ENCODE data around the gene ZFAND2B. TPM values are rescaled to one million over a fixed set of nuclear protein-coding genes. Genes with fewer than 3 reads are reported as not detected.
A peak's percentile ranks its signal among the peaks of the same experiment; 100 is the strongest.

The ZFAND2B gene
- polyA plus RNA-seq, 1 experiment, result 62.9 TPM

- ChIA-PET POLR2A (no interaction called here), CTCF (interaction anchor here (1.2 kb wide), 1 partner anchor 90 kb away, joined by 5 read pairs; no protein-coding TSS in a partner anchor)
- Histone ChIP-seq H3K36me3 (ENCODE audit: control insufficient read depth, insufficient read depth, low read length) (peaks cover 6% of the 10 kb centered on the region), H3K4me3 (ENCODE audit: low read depth, low read length) (no peak overlapping the region), H3K27me3 (ENCODE audit: control insufficient read depth, insufficient read depth, low read length) (no peaks in the 10 kb centered on the region)
- DNase-seq (ENCODE audit: low read depth), result no peak
- no peak for TF ChIP-seq CTCF (IDR thresholded peaks at IDR 0.05; ENCODE audit: insufficient read depth, low read depth, low read length)
Measured at GRCh38 chr2:219205165-219205538, 1.4 kb upstream of the ZFAND2B start.

GRCh38 chr2:219205981-219206327 lies 628 bp upstream of the ZFAND2B start:
- POLR2A ChIA-PET, result interaction anchor here (0.6 to 1.4 kb wide), 2 partner anchors 29 to 46 kb away, joined by 4 read pairs; partner anchors contain the start of genes CNPPD1 and NHEJ1
- CTCF ChIA-PET, result interaction anchor here (0.9 to 2.0 kb wide), 10 partner anchors 10 to 211 kb away, joined by 3 to 7 read pairs (median 4); partner anchors contain the start of genes CNPPD1, GLB1L and STK16
- H3K27me3 ChIP-seq (ENCODE audit: control insufficient read depth, insufficient read depth, low read length), result no peaks in the 10 kb centered on the region
- H3K36me3 ChIP-seq (ENCODE audit: control insufficient read depth, insufficient read depth, low read length), result peaks cover 9% of the 10 kb centered on the region
- TF ChIP-seq CTCF (IDR thresholded peaks at IDR 0.05; ENCODE audit: insufficient read depth, low read depth, low read length), result no peak
- no peak for DNase-seq (ENCODE audit: low read depth)
- H3K4me3 ChIP-seq (ENCODE audit: low read depth, low read length), result peak overlapping the region; percentile 47

GRCh38 chr2:219207134-219207883 lies 727 bp downstream of the ZFAND2B start:
- no peak for DNase-seq (ENCODE audit: low read depth)
- ChIA-PET CTCF (interaction anchor here (1.0 to 3.6 kb wide), 12 partner anchors 11 to 178 kb away, joined by 3 to 15 read pairs (median 4); partner anchors contain the start of gene CNPPD1), POLR2A (interaction anchor here (0.6 to 1.4 kb wide), 4 partner anchors 11 to 180 kb away, joined by 3 to 4 read pairs (median 4); partner anchors contain the start of genes ABCB6, CNPPD1 and DNPEP)
- Histone ChIP-seq H3K27me3 (ENCODE audit: control insufficient read depth, insufficient read depth, low read length) (no peaks in the 10 kb centered on the region), H3K36me3 (ENCODE audit: control insufficient read depth, insufficient read depth, low read length) (peaks cover 10% of the 10 kb centered on the region), H3K4me3 (ENCODE audit: low read depth, low read length) (peak overlapping the region; percentile 63)
- TF ChIP-seq CTCF (IDR thresholded peaks at IDR 0.05; ENCODE audit: insufficient read depth, low read depth, low read length), result no peak

- Histone ChIP-seq H3K36me3 (ENCODE audit: control insufficient read depth, insufficient read depth, low read length) (peaks cover 14% of the 10 kb centered on the region), H3K4me3 (ENCODE audit: low read depth, low read length) (peak overlapping the region; percentile 63; the same call in 1 of the 2 replicates), H3K27me3 (ENCODE audit: control insufficient read depth, insufficient read depth, low read length) (no peaks in the 10 kb centered on the region)
- no peak for DNase-seq (ENCODE audit: low read depth)
- no peak for TF ChIP-seq CTCF (IDR thresholded peaks at IDR 0.05; ENCODE audit: insufficient read depth, low read depth, low read length)
- ChIA-PET CTCF (interaction anchor here (0.6 to 3.6 kb wide), 9 partner anchors 10 to 440 kb away, joined by 3 to 15 read pairs (median 4); partner anchors contain the start of gene ABCB6), POLR2A (interaction anchor here (0.7 kb wide), 1 partner anchor 10 kb away, joined by 3 read pairs; no protein-coding TSS in a partner anchor)
Measured at GRCh38 chr2:219207884-219208740, 1.5 kb downstream of the ZFAND2B start.

All from BJ (cell line).